Colonic mucosa (tissue), 4 donors: ENCODE results near the gene OBP2A. TPM values are rescaled to one million over a fixed set of nuclear protein-coding genes. Genes with fewer than 3 reads are reported as not detected.

Source experiments
- DNase-seq: peaks from one replicate; pipeline ENCODE4 v3.0.0-alpha.2; 2020
- H3K27ac ChIP-seq: fragments of 200-600 bp; one replicate; pipeline ENCODE4 v1.8.0; 2021
- H3K27me3 ChIP-seq: fragments of 200-600 bp; one replicate; pipeline ENCODE4 v1.8.0; 2021
- H3K36me3 ChIP-seq: fragments of 200-600 bp; one replicate; pipeline ENCODE4 v1.8.0; 2021
- H3K4me1 ChIP-seq: fragments of 200-600 bp; one replicate; pipeline ENCODE4 v1.8.0; 2021; ENCODE audit warnings: mild to moderate bottlenecking
- H3K4me3 ChIP-seq: fragments of 200-600 bp; one replicate; pipeline ENCODE4 v1.8.0; 2021
- H3K9ac ChIP-seq, 2 donors: one replicate each; pipeline ENCODE4 v1.7.0; 2013; ENCODE audit warnings: control low read depth in 2 of 2, low read depth in 2 of 2, low read length in 2 of 2
- H3K9me3 ChIP-seq: fragments of 200-600 bp; one replicate; pipeline ENCODE4 v1.8.0; 2021
- intact Hi-C: fragments of 100-400 bp; cut with DNase I; formaldehyde crosslinking; loops from one replicate; pipeline ENCODE4 v1.14.1; 2022
- total RNA-seq, 2 donors: library from RNA; stranded (reverse); fragmentation: NEBNext Ultra II Directional in 1 of 2; extraction: Animal tissue kit (Norgen Biotek cat#: 25700) in 1 of 2; gene quantifications; one replicate each; pipeline ENCODE4 v1.2.1, GENCODE V29; 2021
- TF ChIP-seq, protein P1 (sequence below): fragments of 200-600 bp; IDR thresholded peaks from one replicate; pipeline ENCODE4 v1.8.0; 2022; ENCODE audit warnings: antibody characterized with exemption, mild to moderate bottlenecking
- donor health status: healthy.
- donor health status: DM: no; HTN: no; CAD: no.
- donor health status: DM: no; HTN: no; CAD: no.

OBP2A gene
- total RNA-seq, 2 donors from 2014 or later: not detected

DNA sequence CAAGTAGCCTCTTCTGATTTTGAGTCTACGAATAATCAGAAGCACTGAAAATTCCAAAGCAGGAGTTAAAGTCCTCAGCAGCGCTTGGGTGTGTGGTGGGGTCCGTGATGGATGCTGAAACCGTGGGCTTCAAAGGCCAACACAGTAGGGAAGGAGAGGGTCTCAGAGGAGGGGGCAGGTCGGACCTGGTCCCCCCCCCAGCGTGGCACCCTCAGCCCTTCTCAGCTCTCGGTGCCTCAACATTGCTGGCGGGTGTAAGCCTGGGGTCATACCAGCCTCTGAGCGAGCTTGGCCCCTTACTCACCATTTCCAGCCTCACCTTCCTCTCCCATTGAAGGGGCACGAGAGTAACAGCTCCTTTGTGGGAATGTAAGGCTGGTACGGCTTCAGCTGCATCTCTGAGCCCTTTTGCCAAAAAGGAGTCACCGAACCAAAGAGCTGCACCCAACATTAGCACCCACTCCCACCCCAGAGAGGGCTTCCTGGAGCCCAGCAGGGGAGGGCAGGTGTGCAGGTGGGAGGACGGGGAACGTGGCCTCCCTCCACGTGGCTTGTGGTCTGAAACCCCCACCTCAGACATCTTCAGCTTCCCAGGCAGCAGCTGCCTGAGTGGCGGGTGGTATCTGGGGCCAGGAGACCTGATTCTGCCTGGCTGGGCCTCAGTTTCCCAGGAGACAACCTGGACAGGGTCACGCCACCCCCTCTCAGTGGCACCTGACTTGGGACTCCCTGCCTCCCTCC is 31.4 kb upstream of the OBP2A start:
- intact Hi-C loops: no loop called here
- H3K36me3 ChIP-seq: no peaks in the 10 kb centered on the region
- H3K4me3 ChIP-seq: no peak overlapping the region
- no peak overlapping the region for H3K27ac ChIP-seq
- no peaks in the 10 kb centered on the region for H3K27me3 ChIP-seq
- H3K9ac ChIP-seq: no peak overlapping the region
- no peaks in the 10 kb centered on the region for H3K4me1 ChIP-seq
- TF ChIP-seq, protein P1, sequence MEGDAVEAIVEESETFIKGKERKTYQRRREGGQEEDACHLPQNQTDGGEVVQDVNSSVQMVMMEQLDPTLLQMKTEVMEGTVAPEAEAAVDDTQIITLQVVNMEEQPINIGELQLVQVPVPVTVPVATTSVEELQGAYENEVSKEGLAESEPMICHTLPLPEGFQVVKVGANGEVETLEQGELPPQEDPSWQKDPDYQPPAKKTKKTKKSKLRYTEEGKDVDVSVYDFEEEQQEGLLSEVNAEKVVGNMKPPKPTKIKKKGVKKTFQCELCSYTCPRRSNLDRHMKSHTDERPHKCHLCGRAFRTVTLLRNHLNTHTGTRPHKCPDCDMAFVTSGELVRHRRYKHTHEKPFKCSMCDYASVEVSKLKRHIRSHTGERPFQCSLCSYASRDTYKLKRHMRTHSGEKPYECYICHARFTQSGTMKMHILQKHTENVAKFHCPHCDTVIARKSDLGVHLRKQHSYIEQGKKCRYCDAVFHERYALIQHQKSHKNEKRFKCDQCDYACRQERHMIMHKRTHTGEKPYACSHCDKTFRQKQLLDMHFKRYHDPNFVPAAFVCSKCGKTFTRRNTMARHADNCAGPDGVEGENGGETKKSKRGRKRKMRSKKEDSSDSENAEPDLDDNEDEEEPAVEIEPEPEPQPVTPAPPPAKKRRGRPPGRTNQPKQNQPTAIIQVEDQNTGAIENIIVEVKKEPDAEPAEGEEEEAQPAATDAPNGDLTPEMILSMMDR: no peak
- no peak for DNase-seq
- no peaks in the 10 kb centered on the region for H3K9me3 ChIP-seq

DNA sequence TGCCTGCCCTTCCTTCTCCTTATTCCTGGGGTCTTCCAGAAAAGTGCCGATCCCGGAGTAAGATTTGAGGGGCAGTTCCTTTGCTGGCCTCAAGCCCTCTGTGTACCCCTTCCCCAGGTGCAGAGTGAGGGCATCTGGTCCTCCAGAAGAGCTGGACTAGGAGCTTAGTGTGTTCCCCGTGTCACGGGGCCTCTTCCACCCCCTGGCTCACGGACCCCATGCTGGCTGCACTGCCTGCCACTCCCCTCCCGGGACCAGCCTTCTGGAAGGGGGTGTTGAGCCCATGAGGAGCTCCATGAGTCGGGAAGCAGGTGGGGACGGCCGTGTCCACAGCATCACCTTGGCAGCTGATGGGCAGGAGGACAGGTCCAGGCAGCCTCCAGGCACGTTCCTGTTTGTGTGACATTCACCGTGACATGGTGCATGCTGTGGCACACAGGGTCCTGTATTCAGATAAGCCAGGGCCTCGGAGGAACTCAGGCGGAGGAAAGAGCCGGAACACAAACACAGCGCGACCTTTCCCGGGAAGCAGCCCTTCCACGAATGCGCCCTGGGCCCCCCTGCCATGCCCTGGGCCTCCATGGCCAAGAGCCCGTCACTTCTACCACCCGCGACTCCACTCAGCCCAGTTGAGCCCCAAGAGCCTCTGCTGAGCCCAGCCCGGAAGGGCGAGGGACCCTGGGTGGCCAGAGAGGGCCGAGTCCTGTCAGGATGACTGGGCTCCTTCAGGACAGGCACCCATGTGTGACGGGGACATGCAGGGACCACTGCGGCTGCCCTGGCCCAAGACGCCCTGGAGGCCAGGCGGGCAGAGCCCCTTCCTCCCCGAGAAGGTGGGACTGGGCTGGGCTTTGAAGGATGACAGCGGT is 30.6 kb upstream of the OBP2A start:
- intact Hi-C loops: no loop called here
- DNase-seq: no peak

DNA sequence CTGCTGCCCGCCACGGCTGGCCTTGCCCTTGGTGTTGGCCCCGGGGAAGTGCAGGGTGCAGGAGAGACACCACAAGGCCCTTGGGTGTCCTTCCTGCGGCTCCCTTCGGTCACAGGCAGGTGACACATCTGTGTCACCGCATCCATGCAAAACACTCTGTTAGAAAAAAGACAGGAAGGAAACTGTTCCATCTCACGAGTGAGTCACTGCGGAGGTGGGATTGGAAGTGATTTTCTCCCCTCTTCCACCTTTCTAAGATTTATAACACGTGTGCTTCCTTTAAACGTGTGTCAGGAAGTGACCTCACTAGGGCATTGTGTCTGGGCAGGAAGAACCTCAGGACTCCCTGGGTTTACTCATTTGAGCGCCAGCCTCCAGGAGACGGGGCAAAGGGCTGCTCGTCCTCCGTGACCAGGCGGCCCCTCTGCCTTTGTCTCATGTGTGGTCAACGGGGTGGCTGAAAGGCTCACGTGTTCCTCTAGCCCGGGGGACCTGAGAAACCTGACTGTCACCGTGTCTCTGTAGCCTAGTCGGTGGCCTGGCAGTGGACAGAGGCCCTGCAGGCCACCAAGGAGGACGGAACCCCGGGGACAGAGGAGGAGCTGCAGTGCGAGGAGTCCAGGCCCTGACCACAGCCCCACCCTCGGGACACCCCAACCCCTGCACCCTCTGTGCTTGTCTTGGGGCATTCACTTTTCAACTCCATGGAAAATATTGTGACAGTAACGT is 29.6 kb upstream of the OBP2A start:
- Histone ChIP-seq H3K4me3 (no peak overlapping the region), H3K4me1 (no peaks in the 10 kb centered on the region), H3K27me3 (no peaks in the 10 kb centered on the region), H3K9ac (no peak overlapping the region), H3K9me3 (no peaks in the 10 kb centered on the region), H3K36me3 (no peaks in the 10 kb centered on the region), H3K27ac (no peak overlapping the region)
- TF ChIP-seq, protein P1: no peak
- DNase-seq: no peak
- intact Hi-C loops: no loop called here

More for the DNA sequence above, 30.6 kb upstream of the OBP2A start:
- Histone ChIP-seq H3K4me1 (no peaks in the 10 kb centered on the region), H3K27me3 (no peaks in the 10 kb centered on the region), H3K27ac (no peak overlapping the region), H3K36me3 (no peaks in the 10 kb centered on the region), H3K9me3 (no peaks in the 10 kb centered on the region), H3K9ac (no peak overlapping the region), H3K4me3 (no peak overlapping the region)
- TF ChIP-seq, protein P1: no peak

DNA sequence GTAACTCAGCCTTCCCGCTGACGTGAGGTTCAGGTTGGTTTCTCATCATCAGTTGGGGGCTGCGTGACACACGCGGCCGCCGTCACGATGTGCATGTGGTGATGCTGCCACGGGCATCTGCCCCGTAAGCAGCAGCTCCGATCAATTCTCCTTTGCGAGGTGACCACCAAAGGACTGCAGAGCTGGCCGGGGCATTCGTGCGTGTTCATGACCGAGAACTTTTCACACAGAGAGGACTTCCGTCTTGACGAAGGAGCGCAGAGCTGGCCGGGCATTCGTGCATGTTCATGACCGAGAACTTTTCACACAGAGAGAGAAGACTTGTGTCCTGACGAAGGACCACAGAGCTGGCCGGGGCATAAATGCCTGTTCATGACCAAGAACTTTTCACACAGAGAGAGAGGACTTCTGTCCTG is 28.5 kb upstream of the OBP2A start:
- no peak overlapping the region for H3K9ac ChIP-seq
- no peak overlapping the region for H3K4me3 ChIP-seq
- DNase-seq: no peak
- H3K4me1 ChIP-seq: no peaks in the 10 kb centered on the region
- intact Hi-C loops: no loop called here
- no peaks in the 10 kb centered on the region for H3K36me3 ChIP-seq
- no peaks in the 10 kb centered on the region for H3K27me3 ChIP-seq
- no peaks in the 10 kb centered on the region for H3K9me3 ChIP-seq
- TF ChIP-seq, protein P1: no peak
- H3K27ac ChIP-seq: no peak overlapping the region
